Karpas-422 (cell line): Measurements from ENCODE around the gene IFI16. TPM values are rescaled to one million over a fixed set of nuclear protein-coding genes. Genes with fewer than 3 reads are reported as not detected.

ENCODE experiments used
- DNase-seq: peaks from one replicate; pipeline ENCODE4 v3.0.0-alpha.2; 2015
- H2AFZ ChIP-seq: fragments of 200-600 bp; sonication (generic); 2 replicates; pipeline ENCODE4 v1.6.1; 2014; ENCODE audit warnings: antibody characterized with exemption, low read length, mixed read lengths
- H3K27ac ChIP-seq: fragments of 200-600 bp; sonication (generic); 2 replicates; pipeline ENCODE4 v1.5.1; 2014; ENCODE audit warnings: mild to moderate bottlenecking, low read length, moderate library complexity
- H3K27me3 ChIP-seq: fragments of 200-600 bp; sonication (generic); 2 replicates; pipeline ENCODE4 v1.6.1; 2014; ENCODE audit warnings: low read length, mixed read lengths
- H3K36me3 ChIP-seq: fragments of 200-600 bp; sonication (generic); 2 replicates; pipeline ENCODE4 v1.6.1; 2014; ENCODE audit warnings: low read length, mixed read lengths; ENCODE audit not compliant: insufficient read depth
- H3K4me1 ChIP-seq: fragments of 200-600 bp; sonication (generic); 2 replicates; pipeline ENCODE4 v1.6.1; 2014; ENCODE audit warnings: mild to moderate bottlenecking, low read length, mixed read lengths
- H3K4me2 ChIP-seq: fragments of 200-600 bp; sonication (generic); 2 replicates; pipeline ENCODE4 v1.6.1; 2014; ENCODE audit warnings: low read length, low read depth, mild to moderate bottlenecking; ENCODE audit not compliant: poor library complexity, severe bottlenecking
- H3K4me3 ChIP-seq: fragments of 200-600 bp; sonication (generic); 2 replicates; pipeline ENCODE4 v1.5.1; 2014; ENCODE audit warnings: mild to moderate bottlenecking, antibody characterized with exemption, low read length, mixed read lengths
- H3K79me2 ChIP-seq: fragments of 200-600 bp; sonication (generic); 2 replicates; pipeline ENCODE4 v1.6.1; 2014; ENCODE audit warnings: mild to moderate bottlenecking, low read length, mixed read lengths
- H3K9ac ChIP-seq: fragments of 200-600 bp; sonication (generic); 2 replicates; pipeline ENCODE4 v1.6.0; 2014; ENCODE audit warnings: low read length
- H3K9me2 ChIP-seq: fragments of 200-600 bp; sonication (generic), shearing (Covaris generic); replicated peaks from 2 replicates; pipeline ENCODE4 v1.6.0; 2014; ENCODE audit warnings: mild to moderate bottlenecking, low read length, moderate library complexity; ENCODE audit not compliant: insufficient read depth
- H3K9me3 ChIP-seq: fragments of 300-700, 200-600 bp; sonication (generic); 2 replicates; pipeline ENCODE4 v1.6.1; 2014; ENCODE audit warnings: low read length, mixed read lengths
- H4K20me1 ChIP-seq: fragments of 200-600 bp; sonication (generic); 2 replicates; pipeline ENCODE4 v1.6.1; 2014; ENCODE audit warnings: mild to moderate bottlenecking, antibody characterized with exemption, low read length, low read depth; ENCODE audit not compliant: insufficient read depth
- total RNA-seq: library from RNA; depleted of rRNA; stranded (reverse); fragments of >200 nt; shearing (Covaris generic); gene quantifications from 2 replicates; pipeline ENCODE4 v1.2.3, GENCODE V29; 2014; ENCODE audit warnings: low replicate concordance; rRNA removed

The IFI16 gene
- total RNA-seq, result 31.9 and 36.3 TPM in 2 replicates

DNA sequence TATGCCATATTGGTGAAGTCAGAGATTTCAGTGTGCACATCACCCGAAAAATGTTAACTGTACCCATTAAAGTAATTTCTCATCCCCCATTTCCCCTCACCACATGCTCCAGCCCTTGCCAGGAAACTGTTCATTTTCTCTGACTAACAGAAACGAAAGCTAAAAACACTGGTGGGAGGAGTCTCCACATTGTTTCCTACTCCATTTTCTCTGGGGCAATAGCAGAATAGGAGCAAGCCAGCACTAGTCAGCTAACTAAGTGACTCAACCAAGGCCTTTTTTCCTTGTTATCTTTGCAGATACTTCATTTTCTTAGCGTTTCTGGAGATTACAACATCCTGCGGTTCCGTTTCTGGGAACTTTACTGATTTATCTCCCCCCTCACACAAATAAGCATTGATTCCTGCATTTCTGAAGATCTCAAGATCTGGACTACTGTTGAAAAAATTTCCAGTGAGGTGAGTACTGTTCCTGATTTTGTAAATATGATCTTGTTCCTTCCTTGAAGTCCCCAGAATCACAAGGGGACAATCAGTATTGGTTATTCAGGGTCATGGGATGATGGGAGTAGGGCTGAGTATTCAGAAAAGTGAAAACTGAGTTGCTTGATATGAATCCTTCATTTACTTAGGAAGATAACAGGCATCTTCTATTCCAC lies at the start of gene IFI16:
Gene IFI16, plus strand, starts transcription at position 204 of the 658 bp plus-strand sequence. CDS start 4,774 bp downstream, outside the sequence.
- no peaks in the 10 kb centered on the region for H3K9me2 ChIP-seq
- no peaks in the 10 kb centered on the region for H3K27me3 ChIP-seq
- peak within 1 kb of the TSS; percentile 57 for H2AFZ ChIP-seq
- H3K27ac ChIP-seq, result peak within 1 kb of the TSS; percentile 50
- peak within 1 kb of the TSS; percentile 66 for H3K4me2 ChIP-seq
- peak within 1 kb of the TSS; percentile 66 for H3K4me3 ChIP-seq
- DNase-seq, result peak; percentile 71
- no peaks in the 10 kb centered on the region for H3K9me3 ChIP-seq
- peak within 1 kb of the TSS; percentile 57 for H3K9ac ChIP-seq
- H3K4me1 ChIP-seq, result peaks cover 24% of the 10 kb centered on the region
- no peaks in the 10 kb centered on the region for H3K36me3 ChIP-seq
- no peaks in the 10 kb centered on the region for H4K20me1 ChIP-seq
- H3K79me2 ChIP-seq, result peaks cover 3% of the 10 kb centered on the region; the same call in 1 of the 2 replicates

DNA sequence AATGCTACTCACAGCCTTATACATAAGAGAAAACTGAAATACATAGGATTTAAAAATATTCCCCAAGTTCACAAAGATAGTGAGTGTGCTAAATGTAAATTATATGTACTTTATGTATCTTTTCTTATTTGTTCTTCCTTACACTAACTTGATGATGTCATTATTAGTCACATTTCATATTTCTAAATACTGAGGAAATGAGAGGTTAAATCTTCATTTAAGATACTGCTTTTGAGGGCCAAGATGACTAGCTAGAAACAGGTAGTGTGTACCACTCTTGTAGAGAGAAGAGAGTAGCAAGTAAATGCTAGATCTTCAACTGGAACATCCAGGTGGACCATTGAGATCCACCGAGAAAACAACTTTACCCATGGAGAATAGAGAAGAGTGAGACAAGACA lies 48.5 kb upstream of the IFI16 start:
- Histone ChIP-seq H3K79me2 (no peaks in the 10 kb centered on the region), H3K4me2 (no peak overlapping the region), H3K27me3 (no peaks in the 10 kb centered on the region), H2AFZ (no peak overlapping the region), H4K20me1 (no peaks in the 10 kb centered on the region), H3K9me2 (no peaks in the 10 kb centered on the region), H3K4me3 (no peak overlapping the region), H3K27ac (no peak overlapping the region), H3K4me1 (no peaks in the 10 kb centered on the region), H3K9me3 (no peaks in the 10 kb centered on the region), H3K36me3 (no peaks in the 10 kb centered on the region), H3K9ac (no peak overlapping the region)
- DNase-seq, result no peak

DNA sequence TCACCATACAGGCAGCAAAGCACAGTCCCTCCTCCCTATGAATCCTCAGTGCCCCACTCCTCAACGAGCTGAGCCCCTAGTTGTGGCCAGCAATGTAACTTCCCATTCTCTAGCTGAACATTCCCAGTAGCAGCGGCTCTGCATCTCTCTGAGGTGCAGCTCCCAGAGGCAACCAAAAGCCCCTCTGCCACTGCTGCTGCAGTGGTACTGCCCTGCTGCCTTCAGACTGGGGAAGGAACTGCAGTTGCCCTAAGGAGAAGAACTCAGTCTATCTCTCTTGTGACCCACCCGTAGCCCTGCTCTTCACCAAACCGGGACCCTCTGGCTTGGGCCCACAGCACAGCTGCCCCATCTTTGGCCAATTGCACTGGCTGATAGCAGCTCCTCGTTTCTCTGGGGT lies 46.7 kb upstream of the IFI16 start:
- DNase-seq, result no peak
- Histone ChIP-seq H3K4me1 (no peaks in the 10 kb centered on the region), H3K4me2 (no peak overlapping the region)

DNA sequence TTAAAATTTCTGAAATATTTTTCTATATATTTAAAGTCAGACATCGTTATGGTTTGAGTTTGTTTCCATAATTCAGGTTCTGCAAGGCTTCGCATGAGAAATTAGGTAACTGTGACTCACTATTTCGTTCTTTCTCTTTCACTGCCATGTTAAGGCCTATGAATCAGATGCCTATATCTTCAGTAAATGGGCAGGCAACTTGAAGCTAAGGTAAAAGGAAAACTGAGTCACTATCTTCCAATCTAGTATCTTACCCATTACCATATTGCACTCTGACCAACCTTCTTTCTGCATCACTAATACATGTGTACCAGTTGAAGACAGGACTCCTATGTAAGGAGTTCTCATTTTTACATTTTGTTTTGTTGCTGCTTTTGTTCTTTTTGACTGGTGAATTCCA lies 40.5 kb upstream of the IFI16 start:
- H3K4me2 ChIP-seq, result no peak overlapping the region
- H3K9ac ChIP-seq, result no peak overlapping the region
- H3K9me3 ChIP-seq, result no peaks in the 10 kb centered on the region
- H3K27ac ChIP-seq, result no peak overlapping the region
- H3K36me3 ChIP-seq, result no peaks in the 10 kb centered on the region
- no peaks in the 10 kb centered on the region for H3K4me1 ChIP-seq
- DNase-seq, result no peak
- no peaks in the 10 kb centered on the region for H3K27me3 ChIP-seq
- H2AFZ ChIP-seq, result no peak overlapping the region
- no peaks in the 10 kb centered on the region for H3K79me2 ChIP-seq
- no peaks in the 10 kb centered on the region for H3K9me2 ChIP-seq
- no peaks in the 10 kb centered on the region for H4K20me1 ChIP-seq
- no peak overlapping the region for H3K4me3 ChIP-seq

More for the DNA sequence above, 46.7 kb upstream of the IFI16 start:
- H3K9me3 ChIP-seq, result no peaks in the 10 kb centered on the region
- no peaks in the 10 kb centered on the region for H3K9me2 ChIP-seq
- H2AFZ ChIP-seq, result no peak overlapping the region
- H3K36me3 ChIP-seq, result no peaks in the 10 kb centered on the region
- H3K27me3 ChIP-seq, result no peaks in the 10 kb centered on the region
- no peaks in the 10 kb centered on the region for H3K79me2 ChIP-seq
- H4K20me1 ChIP-seq, result no peaks in the 10 kb centered on the region
- no peak overlapping the region for H3K4me3 ChIP-seq
- H3K27ac ChIP-seq, result no peak overlapping the region
- H3K9ac ChIP-seq, result no peak overlapping the region

DNA sequence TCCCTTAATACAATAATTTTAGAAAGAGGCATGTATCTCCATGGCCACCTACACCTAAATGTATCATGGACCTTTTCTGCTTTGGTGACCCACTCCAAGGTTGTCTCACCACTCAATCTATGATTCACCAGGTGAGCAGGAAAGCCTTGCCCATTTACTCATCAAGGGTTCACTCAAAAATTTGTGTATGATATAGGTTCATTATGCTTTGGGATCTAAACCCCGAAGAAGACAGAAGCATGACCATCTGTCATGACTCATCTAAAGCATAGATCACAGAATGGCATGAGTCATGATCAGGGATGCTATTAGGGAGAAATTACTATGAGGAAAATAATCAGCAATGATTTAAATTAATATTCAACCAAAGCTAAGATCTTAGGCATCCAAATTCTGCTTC lies 39.9 kb upstream of the IFI16 start:
- DNase-seq, result no peak
- Histone ChIP-seq H3K9ac (no peak overlapping the region), H3K9me3 (no peaks in the 10 kb centered on the region), H3K79me2 (no peaks in the 10 kb centered on the region), H3K36me3 (no peaks in the 10 kb centered on the region), H3K27ac (no peak overlapping the region), H3K4me3 (no peak overlapping the region), H3K9me2 (no peaks in the 10 kb centered on the region), H4K20me1 (no peaks in the 10 kb centered on the region), H2AFZ (no peak overlapping the region), H3K27me3 (no peaks in the 10 kb centered on the region), H3K4me2 (no peak overlapping the region), H3K4me1 (no peaks in the 10 kb centered on the region)

DNA sequence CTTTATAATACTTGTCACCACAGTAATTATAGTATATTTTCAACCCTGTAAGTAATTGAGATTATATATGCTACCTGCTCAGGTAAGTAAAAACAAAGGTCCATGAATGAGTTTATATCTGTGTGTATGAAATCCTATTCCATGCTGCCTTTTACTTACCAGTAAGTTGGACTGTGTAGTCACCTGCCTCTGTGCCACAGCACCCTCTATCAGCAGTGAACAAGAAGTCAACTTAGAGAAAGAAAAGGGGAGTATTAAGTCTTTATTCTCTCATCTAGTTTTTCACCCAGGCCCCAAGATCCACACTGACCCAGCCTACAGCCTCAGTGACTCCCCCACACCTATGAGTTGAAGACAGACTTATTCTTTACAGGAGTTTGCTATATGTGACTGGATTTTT lies 36.9 kb upstream of the IFI16 start:
- H3K27me3 ChIP-seq, result no peaks in the 10 kb centered on the region
- no peaks in the 10 kb centered on the region for H3K9me2 ChIP-seq
- H3K9me3 ChIP-seq, result no peaks in the 10 kb centered on the region
- no peaks in the 10 kb centered on the region for H3K79me2 ChIP-seq
- no peak overlapping the region for H3K4me2 ChIP-seq
- no peak overlapping the region for H2AFZ ChIP-seq
- no peaks in the 10 kb centered on the region for H4K20me1 ChIP-seq
- no peak overlapping the region for H3K9ac ChIP-seq
- H3K27ac ChIP-seq, result no peak overlapping the region
- no peaks in the 10 kb centered on the region for H3K36me3 ChIP-seq
- H3K4me1 ChIP-seq, result no peaks in the 10 kb centered on the region
- peak; percentile 48 for DNase-seq
- no peak overlapping the region for H3K4me3 ChIP-seq

DNA sequence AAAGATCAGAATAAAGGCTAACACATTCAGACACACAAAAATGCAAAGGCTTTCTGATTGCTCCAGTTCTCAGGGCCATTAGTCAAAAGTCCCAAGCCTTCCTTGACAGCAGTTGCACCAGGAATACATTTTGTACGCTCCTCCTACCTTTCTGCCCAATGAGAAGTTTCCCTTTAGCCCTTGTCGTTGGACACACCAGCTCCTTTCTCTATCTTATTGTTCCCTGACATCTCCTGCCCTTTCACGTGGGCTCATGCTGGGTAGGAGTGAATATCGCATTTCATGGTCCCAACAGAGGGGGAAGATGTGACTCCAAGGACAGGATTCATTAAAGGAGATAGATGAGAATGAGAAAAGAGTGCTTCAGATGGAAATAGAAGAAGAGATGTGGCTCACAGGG lies 33.5 kb upstream of the IFI16 start:
- H3K79me2 ChIP-seq, result no peaks in the 10 kb centered on the region
- no peak overlapping the region for H3K9ac ChIP-seq
- no peaks in the 10 kb centered on the region for H3K9me2 ChIP-seq
- H3K36me3 ChIP-seq, result no peaks in the 10 kb centered on the region
- H2AFZ ChIP-seq, result no peak overlapping the region
- H3K4me2 ChIP-seq, result no peak overlapping the region
- no peaks in the 10 kb centered on the region for H4K20me1 ChIP-seq
- no peaks in the 10 kb centered on the region for H3K9me3 ChIP-seq
- no peaks in the 10 kb centered on the region for H3K4me1 ChIP-seq
- no peak for DNase-seq
- no peak overlapping the region for H3K27ac ChIP-seq
- no peak overlapping the region for H3K4me3 ChIP-seq
- H3K27me3 ChIP-seq, result no peaks in the 10 kb centered on the region

DNA sequence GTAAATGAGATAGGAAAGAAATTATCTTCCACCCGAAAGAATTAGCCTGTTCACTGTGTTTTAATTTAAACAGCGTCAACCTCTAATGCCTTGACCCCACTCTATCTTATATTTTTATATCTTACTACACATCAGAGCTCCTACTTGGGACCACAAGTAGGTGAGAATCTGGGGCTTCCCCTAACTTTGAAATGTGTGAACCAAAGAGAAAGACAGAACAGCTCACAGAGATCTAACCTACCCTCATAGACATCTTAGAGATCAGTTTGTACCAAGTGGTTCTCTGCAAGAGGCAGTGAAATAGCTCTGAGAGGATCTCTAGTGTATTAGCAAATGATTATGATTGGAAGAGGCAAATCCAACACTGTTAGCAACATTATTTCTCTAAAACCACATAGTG lies 31.0 kb upstream of the IFI16 start:
- no peak overlapping the region for H3K4me3 ChIP-seq
- no peaks in the 10 kb centered on the region for H3K9me3 ChIP-seq
- H2AFZ ChIP-seq, result no peak overlapping the region
- H3K27me3 ChIP-seq, result no peaks in the 10 kb centered on the region
- H3K4me1 ChIP-seq, result no peaks in the 10 kb centered on the region
- no peak overlapping the region for H3K27ac ChIP-seq
- H4K20me1 ChIP-seq, result no peaks in the 10 kb centered on the region
- no peaks in the 10 kb centered on the region for H3K36me3 ChIP-seq
- no peaks in the 10 kb centered on the region for H3K79me2 ChIP-seq
- no peak for DNase-seq
- H3K9me2 ChIP-seq, result no peaks in the 10 kb centered on the region
- H3K4me2 ChIP-seq, result no peak overlapping the region
- H3K9ac ChIP-seq, result no peak overlapping the region
